WERI-Rb-1 (cell line): ENCODE measurements around the gene PTGER3.

Source experiments
- DNase-seq: peaks from one replicate; pipeline ENCODE4 v3.0.0-alpha.2; 2020
- H3K27ac ChIP-seq: fragments of 250-450 bp; sonication (Bioruptor Pico); 2 replicates; pipeline ENCODE4 v1.5.1; 2020; ENCODE audit warnings: mild to moderate bottlenecking, moderate library complexity
- H3K27me3 ChIP-seq: fragments of 250-450 bp; sonication (Bioruptor Pico); 2 replicates; pipeline ENCODE4 v1.5.1; 2021; ENCODE audit warnings: mild to moderate bottlenecking, low read depth, moderate library complexity; ENCODE audit not compliant: insufficient read depth, severe bottlenecking
- H3K36me3 ChIP-seq: fragments of 250-450 bp; sonication (Bioruptor Pico); 2 replicates; pipeline ENCODE4 v1.5.1; 2020; ENCODE audit warnings: mild to moderate bottlenecking, moderate library complexity
- H3K4me3 ChIP-seq: 2 replicates; pipeline ENCODE4 v1.5.1; 2011; ENCODE audit warnings: low read depth, mild to moderate bottlenecking, control low read depth, low read length
- H3K9me3 ChIP-seq: fragments of 250-450 bp; sonication (Bioruptor Pico); 2 replicates; pipeline ENCODE4 v1.5.1; 2021; ENCODE audit warnings: mild to moderate bottlenecking, moderate library complexity; ENCODE audit not compliant: severe bottlenecking
- CTCF ChIP-seq: IDR thresholded peaks from 2 replicates; pipeline ENCODE4 v1.5.1; 2011; ENCODE audit warnings: low read depth, mild to moderate bottlenecking, control low read depth, inconsistent platforms, low read length

PTGER3 gene

GRCh38 chr1:71047635-71048607, at the start of gene PTGER3:
Gene PTGER3 (minus strand): TSS chr1:71047816. CDS start chr1:71047577, 239 bp downstream.
- no peak within 1 kb of the TSS for H3K27ac ChIP-seq
- no peak for TF ChIP-seq CTCF
- DNase-seq, result peak; percentile 83
- no peaks in the 10 kb centered on the region for H3K36me3 ChIP-seq
- peak within 1 kb of the TSS; percentile 62 for H3K4me3 ChIP-seq
- H3K9me3 ChIP-seq, result no peaks in the 10 kb centered on the region
- peaks cover 15% of the 10 kb centered on the region for H3K27me3 ChIP-seq

DNA sequence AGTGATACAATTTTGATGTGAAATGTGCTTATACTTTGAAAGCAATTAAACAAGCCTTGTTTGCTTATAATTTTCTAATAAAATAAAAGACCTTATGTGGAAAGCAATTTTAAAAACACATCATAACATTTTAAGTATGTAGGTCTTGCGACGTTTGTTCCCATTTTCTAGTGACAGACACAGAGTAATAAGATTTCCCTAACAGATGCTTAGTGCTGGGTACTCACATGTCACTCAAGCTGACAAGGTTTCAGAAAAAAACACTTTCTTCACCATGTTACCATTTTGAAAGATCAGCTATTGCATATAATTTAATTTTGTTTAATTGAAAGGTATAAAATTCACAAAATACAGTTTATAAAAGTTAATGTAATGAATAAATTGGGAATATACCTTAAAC, 47.3 kb upstream of the PTGER3 start:
- H3K27ac ChIP-seq, result peak overlapping the region; percentile 25
- no peaks in the 10 kb centered on the region for H3K36me3 ChIP-seq
- no peak for TF ChIP-seq CTCF
- DNase-seq, result no peak
- no peaks in the 10 kb centered on the region for H3K9me3 ChIP-seq
- no peaks in the 10 kb centered on the region for H3K27me3 ChIP-seq
- no peak overlapping the region for H3K4me3 ChIP-seq

DNA sequence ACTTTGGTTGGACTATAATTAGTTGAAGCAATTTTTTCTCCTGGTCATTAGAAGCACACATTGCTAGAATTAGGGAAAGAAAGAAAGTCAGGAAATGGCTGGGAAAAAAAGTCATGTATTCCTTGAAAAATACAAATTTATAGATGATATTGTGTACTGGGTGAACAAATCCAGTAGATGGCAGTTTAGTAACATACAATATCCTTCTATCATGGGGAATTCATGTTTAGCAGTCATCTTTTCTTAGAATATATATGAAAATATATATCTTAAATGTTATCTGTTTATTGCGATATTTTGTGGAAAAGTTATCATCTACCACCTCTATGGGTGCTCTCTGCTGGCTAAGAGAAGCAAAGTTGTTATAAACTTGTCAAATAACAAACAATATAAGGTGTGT, 46.3 kb upstream of the PTGER3 start:
- H3K4me3 ChIP-seq, result no peak overlapping the region
- no peak overlapping the region for H3K27ac ChIP-seq
- TF ChIP-seq CTCF, result 0 out of 2 replicates have a peak, but pooled peaks have one; percentile 6
- no peaks in the 10 kb centered on the region for H3K9me3 ChIP-seq
- H3K27me3 ChIP-seq, result no peaks in the 10 kb centered on the region
- no peaks in the 10 kb centered on the region for H3K36me3 ChIP-seq
- no peak for DNase-seq

- H3K36me3 ChIP-seq, result no peaks in the 10 kb centered on the region
- TF ChIP-seq CTCF, result no peak
- H3K27ac ChIP-seq, result no peak overlapping the region
Measured at GRCh38 chr1:71089536-71090270, 42.1 kb upstream of the PTGER3 start.

GRCh38 chr1:71088645-71089287, 41.1 kb upstream of the PTGER3 start:
- no peak for TF ChIP-seq CTCF
- no peak overlapping the region for H3K27ac ChIP-seq
- no peaks in the 10 kb centered on the region for H3K27me3 ChIP-seq
- H3K9me3 ChIP-seq, result no peaks in the 10 kb centered on the region
- no peak for DNase-seq
- H3K36me3 ChIP-seq, result no peaks in the 10 kb centered on the region
- H3K4me3 ChIP-seq, result no peak overlapping the region

More at GRCh38 chr1:71089536-71090270, 42.1 kb upstream of the PTGER3 start:
- no peaks in the 10 kb centered on the region for H3K9me3 ChIP-seq
- DNase-seq, result no peak
- no peaks in the 10 kb centered on the region for H3K27me3 ChIP-seq
- H3K4me3 ChIP-seq, result no peak overlapping the region
